Measurements from ENCODE around the gene ING5.

ING5 gene

GRCh38 chr2:241745276-241745675 is 43.4 kb downstream of the ING5 start:
- H3K36me3 ChIP-seq (ENCODE audit: insufficient read depth, low read length): peaks cover 63% of the 10 kb centered on the region
- H4K20me1 ChIP-seq (ENCODE audit: insufficient read depth, low read length): peaks cover 13% of the 10 kb centered on the region
- no peaks in the 10 kb centered on the region for H3K27me3 ChIP-seq (ENCODE audit: insufficient read depth, low read length, poor library complexity)
- H2AFZ ChIP-seq (ENCODE audit: low read depth, low read length): no peak overlapping the region
- H3K27ac ChIP-seq (ENCODE audit: low read length): no peak overlapping the region
- TF ChIP-seq CTCF (IDR thresholded peaks at IDR 0.05; ENCODE audit: borderline replicate concordance, extremely low read depth, low read length, poor library complexity, severe bottlenecking): no peak
- no peak for TF ChIP-seq EZH2 (IDR thresholded peaks at IDR 0.05; ENCODE audit: borderline replicate concordance, low read depth, low read length, severe bottlenecking)
- H3K9ac ChIP-seq (ENCODE audit: low read depth, low read length): no peak overlapping the region
- no peak for ATAC-seq (ENCODE audit: insufficient read depth, low read depth)
- no peak overlapping the region for H3K4me2 ChIP-seq (ENCODE audit: insufficient read depth, low read length)
- H3K79me2 ChIP-seq (ENCODE audit: insufficient read depth, low read length): peaks cover under 1% of the 10 kb centered on the region; the same call in 1 of the 2 replicates
- no peak for DNase-seq
- H3K9me3 ChIP-seq (ENCODE audit: insufficient read depth, low read length, severe bottlenecking): no peaks in the 10 kb centered on the region
- no peaks in the 10 kb centered on the region for H3K4me1 ChIP-seq (ENCODE audit: insufficient read depth, low read length)
- H3K4me3 ChIP-seq (ENCODE audit: low read depth in 1 of 2, low read length in 2 of 2): no peak overlapping the region

DNA sequence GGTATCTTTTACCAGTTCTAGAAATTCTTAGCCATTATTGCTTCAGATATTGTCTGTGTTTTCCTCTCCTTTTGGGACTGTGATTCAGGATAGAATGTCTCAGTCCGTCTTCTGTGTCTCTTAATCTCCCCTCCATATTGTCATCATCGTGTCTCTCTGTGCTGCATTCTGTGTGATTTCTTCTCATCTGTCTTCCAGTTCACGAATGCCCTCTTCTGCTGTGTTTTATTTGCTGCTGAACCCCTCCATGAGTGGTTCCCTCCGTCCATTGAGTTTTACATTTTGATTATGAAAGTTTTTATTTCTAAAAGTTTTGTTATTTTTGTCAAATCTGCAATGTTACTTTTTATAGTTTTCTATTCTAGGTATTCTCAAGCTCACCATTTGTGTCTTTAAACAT is 44.2 kb downstream of the ING5 start:
- TF ChIP-seq EZH2 (IDR thresholded peaks at IDR 0.05; ENCODE audit: borderline replicate concordance, low read depth, low read length, severe bottlenecking) (no peak), CTCF (IDR thresholded peaks at IDR 0.05; ENCODE audit: borderline replicate concordance, extremely low read depth, low read length, poor library complexity, severe bottlenecking) (no peak)
- no peak for ATAC-seq (ENCODE audit: insufficient read depth, low read depth)
- no peak overlapping the region for H2AFZ ChIP-seq (ENCODE audit: low read depth, low read length)
- H3K79me2 ChIP-seq (ENCODE audit: insufficient read depth, low read length): no peaks in the 10 kb centered on the region; the same call in 1 of the 2 replicates
- H3K36me3 ChIP-seq (ENCODE audit: insufficient read depth, low read length): peaks cover 62% of the 10 kb centered on the region
- H3K27ac ChIP-seq (ENCODE audit: low read length): no peak overlapping the region
- DNase-seq: no peak
- no peak overlapping the region for H3K4me3 ChIP-seq (ENCODE audit: low read depth in 1 of 2, low read length in 2 of 2)
- H4K20me1 ChIP-seq (ENCODE audit: insufficient read depth, low read length): peaks cover 7% of the 10 kb centered on the region
- H3K9ac ChIP-seq (ENCODE audit: low read depth, low read length): no peak overlapping the region
- no peak overlapping the region for H3K4me2 ChIP-seq (ENCODE audit: insufficient read depth, low read length)
- H3K4me1 ChIP-seq (ENCODE audit: insufficient read depth, low read length): no peaks in the 10 kb centered on the region
- H3K9me3 ChIP-seq (ENCODE audit: insufficient read depth, low read length, severe bottlenecking): no peaks in the 10 kb centered on the region
- no peaks in the 10 kb centered on the region for H3K27me3 ChIP-seq (ENCODE audit: insufficient read depth, low read length, poor library complexity)

DNA sequence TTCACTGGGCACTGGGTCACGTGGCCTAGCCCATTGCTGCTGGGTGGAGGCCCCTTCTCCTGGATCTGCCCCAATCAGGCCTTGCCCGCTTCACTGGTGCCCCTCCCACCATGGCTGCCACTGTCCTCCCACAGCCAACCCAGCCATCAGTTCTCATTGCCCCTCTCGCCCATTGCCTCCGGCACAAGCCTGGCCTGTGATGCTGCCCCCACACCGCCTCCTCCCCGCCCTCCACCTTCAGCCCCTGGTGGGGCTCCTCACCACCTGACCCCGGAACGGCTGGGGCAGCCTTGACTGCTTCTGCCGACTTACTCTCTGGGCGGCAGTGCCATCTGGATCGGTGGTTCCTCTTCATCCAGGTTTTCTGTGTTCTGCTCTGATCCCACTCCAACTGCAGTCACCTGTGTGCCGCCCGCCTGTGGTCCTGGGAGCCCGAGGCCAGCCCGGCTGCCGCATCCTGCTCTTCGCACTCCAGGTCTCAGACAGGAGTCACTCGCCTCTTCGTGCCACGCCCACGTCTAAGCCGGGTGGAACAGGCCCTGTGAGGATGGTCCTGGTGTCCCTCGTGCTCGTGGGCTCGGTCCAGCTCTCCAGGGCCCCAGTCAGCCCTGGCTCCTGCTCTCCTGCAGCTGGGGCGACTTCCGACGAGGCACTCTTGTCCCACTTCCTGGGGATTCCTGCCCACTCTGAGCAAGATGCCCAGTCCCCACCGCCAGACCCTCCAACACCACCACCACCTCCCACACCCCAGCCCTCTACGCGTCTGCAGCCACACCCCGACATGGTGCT is 46.8 kb downstream of the ING5 start:
- TF ChIP-seq CTCF (IDR thresholded peaks at IDR 0.05; ENCODE audit: borderline replicate concordance, extremely low read depth, low read length, poor library complexity, severe bottlenecking) (no peak), EZH2 (IDR thresholded peaks at IDR 0.05; ENCODE audit: borderline replicate concordance, low read depth, low read length, severe bottlenecking) (no peak)
- Histone ChIP-seq H3K9me3 (ENCODE audit: insufficient read depth, low read length, severe bottlenecking) (no peaks in the 10 kb centered on the region), H4K20me1 (ENCODE audit: insufficient read depth, low read length) (peaks cover 2% of the 10 kb centered on the region; the same call in 1 of the 2 replicates), H3K36me3 (ENCODE audit: insufficient read depth, low read length) (peaks cover 55% of the 10 kb centered on the region), H3K4me2 (ENCODE audit: insufficient read depth, low read length) (no peak overlapping the region), H3K4me3 (ENCODE audit: low read depth in 1 of 2, low read length in 2 of 2) (no peak overlapping the region), H3K9ac (ENCODE audit: low read depth, low read length) (no peak overlapping the region), H2AFZ (ENCODE audit: low read depth, low read length) (no peak overlapping the region), H3K4me1 (ENCODE audit: insufficient read depth, low read length) (no peaks in the 10 kb centered on the region), H3K27ac (ENCODE audit: low read length) (no peak overlapping the region), H3K27me3 (ENCODE audit: insufficient read depth, low read length, poor library complexity) (no peaks in the 10 kb centered on the region), H3K79me2 (ENCODE audit: insufficient read depth, low read length) (no peaks in the 10 kb centered on the region)
- ATAC-seq (ENCODE audit: insufficient read depth, low read depth) (no peak), DNase-seq (no peak)
